ENCODE measurements around the gene FLRT1. TPM values are rescaled to one million over a fixed set of nuclear protein-coding genes. Genes with fewer than 3 reads are reported as not detected.
"Not testable (repeated sequence)": the region's sequence is repeated elsewhere in the genome, so short reads cannot be mapped to it uniquely, and the experiment has no call there.

FLRT1 gene
- total RNA-seq, 4 donors from 2014 or later: 0.08 to 0.62 (median 0.15) TPM; not detected in 1

DNA sequence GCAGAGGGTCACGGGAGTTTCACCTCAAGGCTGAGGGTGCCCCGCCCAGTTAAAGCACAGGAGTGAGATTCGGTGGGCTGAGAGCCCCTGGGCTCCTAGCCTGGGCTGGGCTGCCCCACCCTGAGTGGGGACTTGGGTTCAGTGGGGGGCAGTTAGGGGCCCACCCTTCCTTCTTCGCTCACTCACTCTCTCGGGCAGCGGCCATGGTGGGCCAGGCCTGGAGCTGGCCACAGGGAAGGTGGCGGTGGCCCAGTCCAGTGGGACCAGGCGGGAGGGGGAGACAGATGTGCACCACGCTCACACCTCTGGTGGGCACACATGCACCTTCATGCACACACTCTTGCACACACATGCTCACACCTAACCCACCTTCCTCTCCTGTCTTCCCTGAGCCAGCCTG, 6.1 kb downstream of the FLRT1 start:
- no peak overlapping the region for H3K4me3 ChIP-seq (ENCODE audit: low read depth, poor library complexity, severe bottlenecking)
- no peak for DNase-seq (ENCODE audit: low spot score in 2 of 2)
- no peak for TF ChIP-seq POLR2A (IDR thresholded peaks at IDR 0.05)
- TF ChIP-seq CTCF (IDR thresholded peaks at IDR 0.05): no peak
- intact Hi-C loops (cut with DNase I; ENCODE audit: low total_unique reads): no loop called here
- 85 to 95% methylated on average over 7 to 8 of the region's 9 CpGs for WGBS, 2 donors

GRCh38 chr11:64042301-64042700, 6.6 kb downstream of the FLRT1 start:
- intact Hi-C loops (cut with DNase I; ENCODE audit: low total_unique reads): no loop called here
- 84 to 93% methylated on average over 4 of the region's 4 CpGs for WGBS, 2 donors
- DNase-seq (ENCODE audit: low spot score in 2 of 2): no peak
- H3K4me3 ChIP-seq (ENCODE audit: low read depth, poor library complexity, severe bottlenecking): no peak overlapping the region
- TF ChIP-seq POLR2A (IDR thresholded peaks at IDR 0.05) (no peak), CTCF (IDR thresholded peaks at IDR 0.05) (no peak)

DNA sequence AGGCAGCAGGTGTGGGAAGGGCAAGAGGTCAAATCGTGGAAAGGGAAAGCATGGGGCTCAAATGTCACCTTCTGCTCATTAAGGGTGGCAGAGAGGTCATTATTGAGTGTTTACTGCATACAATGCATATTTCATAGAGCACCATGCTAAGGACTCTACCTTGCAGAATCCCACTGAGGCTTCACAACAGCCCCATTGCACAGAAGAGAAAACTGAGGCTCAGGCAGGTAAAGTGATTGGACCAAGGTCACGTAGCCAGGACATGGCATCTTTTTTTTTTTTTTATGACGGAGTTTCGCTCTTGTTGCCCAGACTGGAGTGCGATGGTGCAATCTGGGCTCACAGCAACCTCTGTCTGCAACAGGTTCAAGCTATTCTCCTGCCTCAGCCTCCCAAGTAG, 7.8 kb downstream of the FLRT1 start:
- intact Hi-C loops (cut with DNase I; ENCODE audit: low total_unique reads): no loop called here
- WGBS, 2 donors: 91 to 94% methylated on average over 5 of the region's 5 CpGs
- H3K4me3 ChIP-seq (ENCODE audit: low read depth, poor library complexity, severe bottlenecking): no peak overlapping the region
- DNase-seq (ENCODE audit: low spot score in 2 of 2): no peak
- TF ChIP-seq CTCF (IDR thresholded peaks at IDR 0.05) (no peak), POLR2A (IDR thresholded peaks at IDR 0.05) (no peak)

DNA sequence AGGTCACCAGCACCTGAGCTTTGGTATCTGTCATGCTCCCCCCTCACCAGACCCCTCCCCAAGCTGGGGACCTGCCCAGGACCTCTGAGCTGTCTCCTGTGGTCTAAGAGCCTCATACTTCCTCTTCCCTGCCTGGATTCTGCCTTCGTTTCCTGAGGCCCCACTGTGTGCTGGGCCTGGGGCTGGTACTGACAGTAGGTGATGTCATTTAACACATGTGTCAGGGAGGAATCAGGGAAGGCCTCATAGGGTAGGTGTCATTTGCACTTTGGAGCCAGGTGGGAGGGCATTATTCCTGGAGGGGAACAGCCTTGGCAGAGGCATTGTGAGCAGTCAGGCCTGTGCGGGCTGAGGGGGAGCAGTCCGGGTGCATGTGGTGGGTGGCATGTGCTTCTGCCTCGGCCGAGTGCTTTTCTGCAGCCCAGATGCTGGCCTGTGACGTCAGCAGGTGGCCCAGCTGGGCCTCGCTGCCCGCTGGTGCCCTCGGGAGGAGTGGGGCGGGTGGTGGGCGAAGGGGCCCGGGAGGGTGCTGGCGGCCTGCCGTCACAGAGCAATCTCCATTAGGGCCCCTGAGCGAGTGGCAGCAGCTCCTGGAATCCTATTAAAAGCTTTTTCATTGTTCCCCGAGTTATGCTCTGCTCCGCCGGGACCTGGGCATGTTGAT, 9.1 kb downstream of the FLRT1 start:
- no peak overlapping the region for H3K4me3 ChIP-seq (ENCODE audit: low read depth, poor library complexity, severe bottlenecking)
- intact Hi-C loops (cut with DNase I; ENCODE audit: low total_unique reads): no loop called here
- TF ChIP-seq CTCF (IDR thresholded peaks at IDR 0.05): no peak
- no peak for TF ChIP-seq POLR2A (IDR thresholded peaks at IDR 0.05)
- no peak for DNase-seq (ENCODE audit: low spot score in 2 of 2)
- 70 to 76% methylated on average over 15 to 18 of the region's 18 CpGs for WGBS, 2 donors

- no peak overlapping the region for H3K4me3 ChIP-seq (ENCODE audit: low read depth, poor library complexity, severe bottlenecking)
- intact Hi-C loops (cut with DNase I; ENCODE audit: low total_unique reads): no loop called here
- no peak for DNase-seq (ENCODE audit: low spot score in 2 of 2)
- WGBS, 2 donors: 94 to 100% methylated on average over 2 of the region's 2 CpGs
- TF ChIP-seq CTCF (IDR thresholded peaks at IDR 0.05) (no peak), POLR2A (IDR thresholded peaks at IDR 0.05) (no peak)
Measured at GRCh38 chr11:64045700-64046099, 10.0 kb downstream of the FLRT1 start.

- WGBS, 2 donors: 92 to 93% methylated on average over 8 of the region's 8 CpGs
Measured at GRCh38 chr11:64047373-64047772, 11.6 kb downstream of the FLRT1 start.

More at GRCh38 chr11:64047373-64047772, 11.6 kb downstream of the FLRT1 start:
- DNase-seq (ENCODE audit: low spot score in 2 of 2); intact Hi-C loops (cut with DNase I; ENCODE audit: low total_unique reads); H3K4me3 ChIP-seq (ENCODE audit: low read depth, poor library complexity, severe bottlenecking): not testable (repeated sequence)

All from lower leg skin (tissue), 4 donors.